Nephron (organoid): Measurements from ENCODE around the gene CCDC85C.

Experiments used
- H3K27ac Mint-ChIP-seq, 3 experiments: 2 replicates each; pipeline ENCODE4 v1.8.0; 2020; ENCODE audit warnings: mixed read lengths in 3 of 3, mild to moderate bottlenecking in 2 of 3, moderate library complexity in 1 of 3
- H3K27me3 Mint-ChIP-seq: 2 replicates; pipeline ENCODE4 v1.8.0; 2021; ENCODE audit warnings: low read depth, mild to moderate bottlenecking, moderate library complexity, mixed read lengths
- H3K36me3 Mint-ChIP-seq: 2 replicates; pipeline ENCODE4 v1.8.0; 2020; ENCODE audit warnings: low read depth, mixed read lengths
- H3K4me1 Mint-ChIP-seq: 2 replicates; pipeline ENCODE4 v1.8.0; 2020; ENCODE audit warnings: mixed read lengths
- H3K4me3 Mint-ChIP-seq, 3 experiments: 2 replicates each; pipeline ENCODE4 v1.8.0; 2020; ENCODE audit warnings: mild to moderate bottlenecking in 3 of 3, mixed read lengths in 3 of 3, moderate library complexity in 2 of 3
- H3K9me3 Mint-ChIP-seq: 2 replicates; pipeline ENCODE4 v1.8.0; 2020; ENCODE audit warnings: mixed read lengths
- TF ChIP-seq, protein P1 (sequence below), 3 experiments: fragments of 200-600 bp; sonication (generic); IDR thresholded peaks; one replicate each; pipeline ENCODE4 v1.5.0; 2021; ENCODE audit warnings: antibody characterized with exemption in 3 of 3; ENCODE audit not compliant: unreplicated experiment in 3 of 3

Gene CCDC85C

DNA sequence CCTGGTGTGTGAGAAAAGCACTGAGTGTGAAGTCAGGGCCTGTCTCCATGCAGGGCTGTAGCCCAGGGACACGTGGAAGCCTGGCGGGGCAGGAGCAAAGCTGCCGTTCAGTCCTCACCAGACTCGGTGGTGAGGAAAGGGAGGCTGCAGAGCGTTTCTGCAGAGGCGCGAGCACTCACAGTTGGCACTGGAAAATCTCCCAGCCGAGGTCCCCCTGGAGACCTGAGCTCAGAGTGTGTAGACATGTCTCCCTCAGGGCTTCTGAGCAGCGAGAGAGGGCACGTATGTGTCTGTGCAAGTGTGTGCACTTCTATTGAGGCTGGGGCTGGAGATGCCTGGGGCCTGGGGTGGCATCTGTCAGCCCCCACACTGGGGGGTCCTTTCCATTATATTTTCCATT, 29.9 kb upstream of the CCDC85C start:
- no peak overlapping the region for H3K4me3 Mint-ChIP-seq
- no peak overlapping the region for H3K27ac Mint-ChIP-seq
- TF ChIP-seq, protein P1, sequence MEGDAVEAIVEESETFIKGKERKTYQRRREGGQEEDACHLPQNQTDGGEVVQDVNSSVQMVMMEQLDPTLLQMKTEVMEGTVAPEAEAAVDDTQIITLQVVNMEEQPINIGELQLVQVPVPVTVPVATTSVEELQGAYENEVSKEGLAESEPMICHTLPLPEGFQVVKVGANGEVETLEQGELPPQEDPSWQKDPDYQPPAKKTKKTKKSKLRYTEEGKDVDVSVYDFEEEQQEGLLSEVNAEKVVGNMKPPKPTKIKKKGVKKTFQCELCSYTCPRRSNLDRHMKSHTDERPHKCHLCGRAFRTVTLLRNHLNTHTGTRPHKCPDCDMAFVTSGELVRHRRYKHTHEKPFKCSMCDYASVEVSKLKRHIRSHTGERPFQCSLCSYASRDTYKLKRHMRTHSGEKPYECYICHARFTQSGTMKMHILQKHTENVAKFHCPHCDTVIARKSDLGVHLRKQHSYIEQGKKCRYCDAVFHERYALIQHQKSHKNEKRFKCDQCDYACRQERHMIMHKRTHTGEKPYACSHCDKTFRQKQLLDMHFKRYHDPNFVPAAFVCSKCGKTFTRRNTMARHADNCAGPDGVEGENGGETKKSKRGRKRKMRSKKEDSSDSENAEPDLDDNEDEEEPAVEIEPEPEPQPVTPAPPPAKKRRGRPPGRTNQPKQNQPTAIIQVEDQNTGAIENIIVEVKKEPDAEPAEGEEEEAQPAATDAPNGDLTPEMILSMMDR (IDR thresholded peaks at IDR 0.05; ENCODE audit: unreplicated experiment in 3 of 3), result no peak
- no peaks in the 10 kb centered on the region for H3K36me3 Mint-ChIP-seq
- H3K4me1 Mint-ChIP-seq, result peaks cover 9% of the 10 kb centered on the region
- peaks cover 14% of the 10 kb centered on the region for H3K27me3 Mint-ChIP-seq
- no peaks in the 10 kb centered on the region for H3K9me3 Mint-ChIP-seq

DNA sequence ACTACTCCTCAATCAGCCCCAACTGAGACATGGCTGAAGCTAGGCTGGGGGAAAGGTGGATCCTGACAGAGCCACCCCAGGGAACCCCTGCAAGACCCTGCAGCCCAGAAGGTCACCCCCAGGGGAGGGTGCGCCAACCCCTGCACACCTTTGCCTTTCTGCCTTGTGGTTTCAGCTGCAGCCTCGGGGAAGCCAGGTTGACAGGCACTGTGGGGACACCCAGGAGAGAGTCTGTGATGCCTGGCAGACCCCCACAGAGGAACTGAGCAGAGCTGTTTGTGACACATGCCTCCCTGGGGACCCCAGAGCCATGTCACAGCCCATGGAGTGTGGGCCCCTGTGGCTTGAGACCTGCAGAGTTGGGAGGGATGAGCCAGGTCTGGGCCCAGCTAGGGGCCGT, 29.1 kb upstream of the CCDC85C start:
- no peaks in the 10 kb centered on the region for H3K9me3 Mint-ChIP-seq
- no peak overlapping the region for H3K4me3 Mint-ChIP-seq
- TF ChIP-seq, protein P1 (IDR thresholded peaks at IDR 0.05; ENCODE audit: unreplicated experiment in 3 of 3), result no peak
- no peaks in the 10 kb centered on the region for H3K36me3 Mint-ChIP-seq
- H3K4me1 Mint-ChIP-seq, result peaks cover 10% of the 10 kb centered on the region
- H3K27me3 Mint-ChIP-seq, result peaks cover 14% of the 10 kb centered on the region
- no peak overlapping the region for H3K27ac Mint-ChIP-seq

DNA sequence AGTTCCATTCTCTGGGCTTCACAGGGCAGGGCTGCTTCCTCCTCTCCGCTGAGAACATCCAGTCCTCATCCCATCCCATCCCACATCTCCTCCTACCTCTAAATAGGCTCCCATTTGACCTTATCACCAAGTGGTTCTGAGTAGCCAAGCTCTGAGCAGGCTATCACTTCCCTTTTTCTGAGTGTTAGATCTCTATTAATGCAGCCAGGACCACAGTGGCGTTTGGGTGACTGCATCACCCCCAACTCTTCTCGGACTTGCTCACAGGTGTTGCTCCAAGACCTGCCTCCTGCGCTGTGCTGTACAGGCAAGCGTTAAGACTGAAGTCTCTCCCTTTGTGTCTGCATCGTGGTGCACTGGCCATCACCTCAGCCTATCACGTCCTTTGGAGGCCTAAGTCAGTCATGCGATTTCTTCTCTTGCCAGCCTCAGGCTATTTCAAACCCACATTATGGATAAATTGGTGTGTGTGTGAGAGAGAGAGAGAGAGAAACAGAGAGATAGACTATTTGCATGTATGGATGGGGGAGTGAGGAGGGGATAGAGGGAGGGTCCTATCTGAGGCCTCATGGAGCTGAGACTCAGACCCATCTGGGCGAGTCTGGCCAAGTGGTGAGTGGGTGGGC, 28.5 kb upstream of the CCDC85C start:
- Mint-ChIP-seq H3K4me3 (no peak overlapping the region), H3K27me3 (peaks cover 14% of the 10 kb centered on the region), H3K27ac (no peak overlapping the region), H3K9me3 (no peaks in the 10 kb centered on the region), H3K36me3 (no peaks in the 10 kb centered on the region), H3K4me1 (peaks cover 10% of the 10 kb centered on the region)
- TF ChIP-seq, protein P1 (IDR thresholded peaks at IDR 0.05; ENCODE audit: unreplicated experiment in 3 of 3), result no peak

DNA sequence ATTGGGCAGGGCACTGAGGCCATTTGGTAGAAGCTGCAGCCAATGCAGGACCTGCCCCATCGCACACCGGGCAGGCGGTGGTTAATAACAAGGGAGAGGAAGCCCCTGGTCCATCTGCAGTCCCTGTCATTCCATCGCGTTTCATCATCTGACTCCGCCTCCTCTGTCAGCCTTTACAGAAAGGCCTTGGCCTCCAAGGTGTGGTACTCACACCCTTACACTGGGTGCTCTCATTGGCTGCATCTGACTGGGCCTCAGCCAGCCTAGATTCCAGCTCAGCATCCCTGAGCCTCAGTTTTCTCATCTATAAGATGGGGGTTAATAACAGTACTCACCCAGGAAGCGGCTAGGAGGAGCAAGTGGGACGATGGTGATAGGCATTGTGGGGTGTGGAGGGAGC, 26.2 kb upstream of the CCDC85C start:
- H3K4me3 Mint-ChIP-seq, result no peak overlapping the region
- TF ChIP-seq, protein P1 (IDR thresholded peaks at IDR 0.05; ENCODE audit: unreplicated experiment in 3 of 3), result no peak
- H3K27ac Mint-ChIP-seq, result no peak overlapping the region
- H3K4me1 Mint-ChIP-seq, result peaks cover 15% of the 10 kb centered on the region
- H3K9me3 Mint-ChIP-seq, result no peaks in the 10 kb centered on the region
- peaks cover 16% of the 10 kb centered on the region for H3K27me3 Mint-ChIP-seq
- H3K36me3 Mint-ChIP-seq, result no peaks in the 10 kb centered on the region

DNA sequence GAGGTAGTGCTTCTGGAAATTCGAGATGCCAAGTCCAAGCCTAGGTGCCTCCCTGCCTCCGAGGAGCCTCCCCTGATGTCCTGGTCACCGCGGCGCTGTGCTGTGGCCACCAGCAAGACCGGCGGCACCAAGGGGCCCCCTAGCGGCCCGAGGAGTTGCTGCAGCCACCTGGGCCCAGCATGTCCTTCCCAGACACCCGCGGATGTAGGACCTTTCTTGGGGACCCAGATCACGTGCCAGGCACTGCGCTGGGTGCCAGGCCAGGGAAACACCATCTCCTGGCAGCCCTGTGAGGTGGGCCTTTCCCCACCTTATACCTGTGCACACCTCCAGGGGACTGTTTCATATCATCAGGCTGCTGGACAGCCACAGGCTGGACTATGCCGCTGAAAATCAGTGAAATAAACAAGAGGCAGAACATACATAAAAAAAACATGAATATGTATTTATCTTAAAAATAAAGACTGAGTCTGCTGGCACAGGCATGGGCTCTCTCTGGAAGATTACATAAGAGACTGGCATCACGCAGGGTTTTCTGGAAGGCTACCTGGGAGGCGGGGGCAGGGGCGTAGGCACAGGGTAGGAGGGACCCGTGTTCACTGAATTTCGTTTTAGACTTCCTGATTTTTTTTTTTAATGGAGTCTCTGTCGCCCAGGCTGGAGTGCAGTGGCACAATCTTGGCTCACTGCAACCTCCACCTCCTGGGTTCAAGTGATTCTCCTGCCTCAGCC, 25.0 kb upstream of the CCDC85C start:
- H3K27ac Mint-ChIP-seq, result no peak overlapping the region
- H3K36me3 Mint-ChIP-seq, result no peaks in the 10 kb centered on the region
- peaks cover 16% of the 10 kb centered on the region for H3K27me3 Mint-ChIP-seq
- TF ChIP-seq, protein P1 (IDR thresholded peaks at IDR 0.05; ENCODE audit: unreplicated experiment in 3 of 3), result peak; percentile 98 to 99 (median 99)
- H3K4me3 Mint-ChIP-seq, result no peak overlapping the region
- H3K9me3 Mint-ChIP-seq, result no peaks in the 10 kb centered on the region
- peaks cover 9% of the 10 kb centered on the region for H3K4me1 Mint-ChIP-seq
